ENCODE results near the gene CEP57L1.

Gene CEP57L1

GRCh38 chr6:109179507-109179906 lies 84.2 kb downstream of the CEP57L1 start:
- in situ Hi-C loops (cut with MboI; ENCODE audit: low pct_unique_long_range_greater_than_20kb, low sequenced_read_pairs, unreplicated experiment), result loop anchor here (25.0 kb wide), 1 partner anchor 208 kb away; the partner anchor contains the start of gene CD164
- TF ChIP-seq, protein P1, sequence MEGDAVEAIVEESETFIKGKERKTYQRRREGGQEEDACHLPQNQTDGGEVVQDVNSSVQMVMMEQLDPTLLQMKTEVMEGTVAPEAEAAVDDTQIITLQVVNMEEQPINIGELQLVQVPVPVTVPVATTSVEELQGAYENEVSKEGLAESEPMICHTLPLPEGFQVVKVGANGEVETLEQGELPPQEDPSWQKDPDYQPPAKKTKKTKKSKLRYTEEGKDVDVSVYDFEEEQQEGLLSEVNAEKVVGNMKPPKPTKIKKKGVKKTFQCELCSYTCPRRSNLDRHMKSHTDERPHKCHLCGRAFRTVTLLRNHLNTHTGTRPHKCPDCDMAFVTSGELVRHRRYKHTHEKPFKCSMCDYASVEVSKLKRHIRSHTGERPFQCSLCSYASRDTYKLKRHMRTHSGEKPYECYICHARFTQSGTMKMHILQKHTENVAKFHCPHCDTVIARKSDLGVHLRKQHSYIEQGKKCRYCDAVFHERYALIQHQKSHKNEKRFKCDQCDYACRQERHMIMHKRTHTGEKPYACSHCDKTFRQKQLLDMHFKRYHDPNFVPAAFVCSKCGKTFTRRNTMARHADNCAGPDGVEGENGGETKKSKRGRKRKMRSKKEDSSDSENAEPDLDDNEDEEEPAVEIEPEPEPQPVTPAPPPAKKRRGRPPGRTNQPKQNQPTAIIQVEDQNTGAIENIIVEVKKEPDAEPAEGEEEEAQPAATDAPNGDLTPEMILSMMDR (IDR thresholded peaks at IDR 0.05; ENCODE audit: extremely low read depth, insufficient read depth, missing control alignments), result no peak
- no peak for DNase-seq (ENCODE audit: low spot score)

GRCh38 chr6:109182578-109182977 lies 87.3 kb downstream of the CEP57L1 start:
- in situ Hi-C loops (cut with MboI; ENCODE audit: low pct_unique_long_range_greater_than_20kb, low sequenced_read_pairs, unreplicated experiment), result loop anchor here (25.0 kb wide), 1 partner anchor 205 kb away; the partner anchor contains the start of gene CD164
- TF ChIP-seq, protein P1 (IDR thresholded peaks at IDR 0.05; ENCODE audit: extremely low read depth, insufficient read depth, missing control alignments), result no peak
- DNase-seq (ENCODE audit: low spot score), result no peak

GRCh38 chr6:109183109-109183650 lies 87.9 kb downstream of the CEP57L1 start:
- TF ChIP-seq, protein P1 (IDR thresholded peaks at IDR 0.05; ENCODE audit: extremely low read depth, insufficient read depth, missing control alignments), result no peak
- DNase-seq (ENCODE audit: low spot score), result no peak
- in situ Hi-C loops (cut with MboI; ENCODE audit: low pct_unique_long_range_greater_than_20kb, low sequenced_read_pairs, unreplicated experiment), result loop anchor here (25.0 kb wide), 1 partner anchor 204 kb away; the partner anchor contains the start of gene CD164

DNA sequence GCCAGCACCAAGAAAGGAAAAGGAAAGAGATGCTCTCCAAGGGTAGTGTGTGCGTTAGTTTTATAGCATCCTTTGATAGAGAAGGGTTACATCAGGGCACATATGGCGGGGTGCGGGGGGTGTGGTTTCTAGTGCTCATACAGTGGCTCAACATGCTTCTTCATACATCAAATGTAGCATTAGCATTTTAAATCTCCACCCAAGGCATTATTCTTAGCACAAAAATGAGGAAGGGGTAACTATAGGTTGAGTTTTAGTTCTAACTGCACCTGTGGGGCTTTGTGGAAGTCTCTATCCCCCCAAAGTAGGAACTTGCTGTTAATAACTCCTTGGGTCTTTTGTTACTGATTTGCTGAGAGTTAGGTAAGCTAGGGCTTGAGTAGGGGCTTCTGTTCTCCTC lies 89.3 kb downstream of the CEP57L1 start:
- TF ChIP-seq, protein P1 (IDR thresholded peaks at IDR 0.05; ENCODE audit: extremely low read depth, insufficient read depth, missing control alignments), result no peak
- no peak for DNase-seq (ENCODE audit: low spot score)
- in situ Hi-C loops (cut with MboI; ENCODE audit: low pct_unique_long_range_greater_than_20kb, low sequenced_read_pairs, unreplicated experiment), result loop anchor here (25.0 kb wide), 1 partner anchor 203 kb away; the partner anchor contains the start of gene CD164

DNA sequence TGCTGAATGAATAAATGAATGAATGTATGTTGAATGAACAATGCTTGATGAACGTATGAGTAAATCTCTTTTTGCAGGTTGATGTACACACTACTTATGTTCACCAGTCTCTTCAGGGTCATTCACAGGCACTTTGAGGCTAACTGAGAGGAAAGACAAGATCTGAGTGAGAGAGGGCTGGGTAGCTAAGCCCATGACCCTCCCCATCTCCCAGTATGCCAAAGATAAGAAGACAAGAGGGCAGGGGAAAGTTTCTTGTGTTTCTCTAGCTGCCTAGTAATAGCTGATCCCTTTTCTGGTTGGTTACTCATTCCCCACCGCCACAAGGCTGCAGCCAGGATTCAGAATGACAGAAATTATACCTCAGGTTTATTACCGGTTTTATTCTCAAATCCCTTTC lies 90.7 kb downstream of the CEP57L1 start:
- in situ Hi-C loops (cut with MboI; ENCODE audit: low pct_unique_long_range_greater_than_20kb, low sequenced_read_pairs, unreplicated experiment), result loop anchor here (25.0 kb wide), 1 partner anchor 201 kb away; the partner anchor contains the start of gene CD164
- TF ChIP-seq, protein P1 (IDR thresholded peaks at IDR 0.05; ENCODE audit: extremely low read depth, insufficient read depth, missing control alignments), result no peak
- DNase-seq (ENCODE audit: low spot score), result no peak

- in situ Hi-C loops (cut with MboI; ENCODE audit: low pct_unique_long_range_greater_than_20kb, low sequenced_read_pairs, unreplicated experiment), result loop anchor here (25.0 kb wide), 1 partner anchor 200 kb away; the partner anchor contains the start of gene CD164
- peak; percentile 33 for DNase-seq (ENCODE audit: low spot score)
- TF ChIP-seq, protein P1 (IDR thresholded peaks at IDR 0.05; ENCODE audit: extremely low read depth, insufficient read depth, missing control alignments), result peak; percentile 90
Observed at GRCh38 chr6:109187399-109188114, 92.2 kb downstream of the CEP57L1 start.

Measured in GM13977 (cell line).